Muscle of leg (tissue), 11 donors: ENCODE results near the gene NME3. TPM values are rescaled to one million over a fixed set of nuclear protein-coding genes. Genes with fewer than 3 reads are reported as not detected.
A peak's percentile ranks its signal among the peaks of the same experiment; 100 is the strongest.

Experiments
- DNase-seq: peaks from one replicate; pipeline ENCODE4 v3.0.0; 2013
- H3K27ac ChIP-seq: one replicate; pipeline ENCODE4 v1.5.1; 2013; ENCODE audit warnings: mild to moderate bottlenecking, low read length, control low read depth
- H3K27me3 ChIP-seq: one replicate; pipeline ENCODE4 v1.6.1; 2013; ENCODE audit warnings: low read length; ENCODE audit not compliant: control insufficient read depth, insufficient read depth
- H3K36me3 ChIP-seq: one replicate; pipeline ENCODE4 v1.6.1; 2013; ENCODE audit warnings: low read length; ENCODE audit not compliant: control insufficient read depth, insufficient read depth
- H3K4me1 ChIP-seq: one replicate; pipeline ENCODE4 v1.6.1; 2013; ENCODE audit warnings: low read length; ENCODE audit not compliant: control insufficient read depth, insufficient read depth
- H3K4me3 ChIP-seq: one replicate; pipeline ENCODE4 v1.5.1; 2013; ENCODE audit warnings: low read length, control low read depth
- H3K9me3 ChIP-seq: replicated peaks from 2 replicates; pipeline ENCODE4 v1.6.1; 2013; ENCODE audit warnings: low read depth, low read length; ENCODE audit not compliant: control insufficient read depth
- WGBS: methylation state at CpG from one replicate; pipeline ENCODE4 v1.1.5; 2013; ENCODE audit warnings: missing lambda C conversion rate; ENCODE audit not compliant: insufficient coverage; 5-methylcytosine and 5-hydroxymethylcytosine counted together
- polyA plus RNA-seq, 8 donors: library from polyadenylated mRNA; unstranded; fragments of 120-200 nt; gene quantifications; one replicate each; pipeline versions ENCODE4 v1.2.1 to v1.2.3, GENCODE V29; 2013; ENCODE audit warnings: inconsistent platforms in 1 of 8, low replicate concordance in 1 of 8; ENCODE audit not compliant: insufficient read length in 8 of 8, insufficient read depth in 1 of 8
- total RNA-seq: library from RNA; stranded (reverse); fragments of 120-200 nt; gene quantifications from one replicate; pipeline ENCODE4 v1.2.4, GENCODE V29; 2013

Gene NME3
- total and polyA plus RNA-seq, 9 donors: 22.2 to 35.2 (median 28.1) TPM

DNA sequence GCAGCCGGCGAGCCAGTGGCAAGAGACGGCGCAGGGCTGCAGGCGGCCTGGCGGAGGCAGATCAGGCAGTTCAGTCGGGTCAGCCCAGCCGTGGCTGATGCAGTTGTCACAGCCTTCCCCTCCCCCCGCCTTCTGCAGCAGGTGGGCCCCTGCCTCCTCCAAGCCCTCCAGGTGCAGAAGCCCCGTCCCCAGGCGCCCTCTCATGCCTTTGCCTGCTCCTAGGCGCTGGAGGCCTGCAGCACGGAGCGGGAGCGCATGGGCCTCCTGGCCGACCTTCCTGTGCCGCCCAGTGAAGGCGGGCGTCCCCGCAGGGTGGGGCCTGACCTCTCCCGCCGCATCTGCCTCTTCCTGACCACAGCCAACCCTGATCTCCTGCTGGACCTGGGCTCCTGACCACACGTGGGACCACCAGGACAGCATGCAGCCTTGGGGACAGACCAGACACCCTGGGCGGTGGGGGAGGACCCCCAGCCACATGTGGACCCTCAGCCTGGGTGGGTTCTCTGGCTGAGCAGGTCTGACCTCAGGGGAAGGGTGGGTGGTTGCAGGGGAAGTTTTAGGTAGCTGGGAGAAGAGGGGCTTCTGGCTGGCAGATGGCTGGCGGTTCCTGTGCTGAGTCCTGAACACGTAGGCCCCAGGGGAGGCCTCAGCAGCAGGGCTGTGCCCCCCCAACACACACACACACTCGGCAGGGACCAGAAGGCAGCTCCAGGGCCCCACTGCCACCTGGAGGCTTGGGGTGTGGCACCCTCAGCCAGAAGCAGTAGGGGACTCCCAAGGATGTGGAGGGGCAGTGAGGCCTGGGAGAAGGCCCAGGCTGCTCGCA, 4.7 kb upstream of the NME3 start:
- H3K27ac ChIP-seq: no peak overlapping the region
- no peaks in the 10 kb centered on the region for H3K27me3 ChIP-seq
- peaks cover 61% of the 10 kb centered on the region for H3K36me3 ChIP-seq
- no peak overlapping the region for H3K4me3 ChIP-seq
- H3K4me1 ChIP-seq: peaks cover 26% of the 10 kb centered on the region
- no peaks in the 10 kb centered on the region for H3K9me3 ChIP-seq
- WGBS: 81% methylated on average over 24 of the region's 28 CpGs
- no peak for DNase-seq

DNA sequence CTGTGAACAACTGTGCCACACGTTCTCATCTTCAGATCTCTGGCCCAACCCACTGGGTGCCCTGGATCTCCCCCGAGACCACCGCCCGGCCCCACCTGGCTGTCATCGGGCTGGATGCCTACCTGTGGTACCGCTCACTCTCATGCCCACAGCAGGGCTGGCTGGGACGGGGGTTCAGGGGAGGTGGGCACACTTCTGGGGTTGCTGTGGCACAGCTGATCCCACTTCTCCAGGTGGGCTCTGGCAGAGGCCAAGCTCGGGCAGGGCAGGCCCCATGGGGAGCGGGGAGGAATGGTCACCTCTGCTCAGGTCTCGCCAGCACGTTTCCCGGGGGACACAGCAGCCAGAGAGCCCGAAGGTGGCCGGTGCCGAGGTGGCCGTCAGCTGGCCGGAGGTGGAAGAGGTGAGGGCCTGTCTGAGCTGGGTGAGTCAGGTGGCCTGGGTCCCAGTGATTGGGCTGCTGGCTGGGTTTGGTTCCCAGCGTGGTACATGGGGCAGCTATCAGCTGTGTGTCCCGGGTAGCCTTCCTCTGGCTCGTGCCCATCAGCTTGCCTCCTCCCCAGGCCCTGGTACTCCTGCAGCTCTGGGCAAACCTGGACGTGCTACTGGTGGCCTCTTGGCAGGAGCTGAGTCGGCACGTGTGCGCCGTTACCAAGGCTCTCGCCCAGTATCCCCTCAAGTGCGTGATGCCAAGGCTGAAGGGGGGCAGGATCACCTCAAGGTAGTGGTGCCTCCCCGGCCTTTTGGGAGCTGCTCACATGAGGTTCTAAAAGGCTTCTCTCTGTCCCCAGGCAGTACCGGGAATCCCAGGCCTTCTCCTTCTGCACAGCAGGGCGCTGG, 3.9 kb upstream of the NME3 start:
- no peak for DNase-seq
- WGBS: 89% methylated on average over 30 of the region's 30 CpGs
- Histone ChIP-seq H3K27me3 (no peaks in the 10 kb centered on the region), H3K36me3 (peaks cover 55% of the 10 kb centered on the region), H3K4me3 (no peak overlapping the region), H3K4me1 (peaks cover 31% of the 10 kb centered on the region), H3K27ac (no peak overlapping the region), H3K9me3 (no peaks in the 10 kb centered on the region)

DNA sequence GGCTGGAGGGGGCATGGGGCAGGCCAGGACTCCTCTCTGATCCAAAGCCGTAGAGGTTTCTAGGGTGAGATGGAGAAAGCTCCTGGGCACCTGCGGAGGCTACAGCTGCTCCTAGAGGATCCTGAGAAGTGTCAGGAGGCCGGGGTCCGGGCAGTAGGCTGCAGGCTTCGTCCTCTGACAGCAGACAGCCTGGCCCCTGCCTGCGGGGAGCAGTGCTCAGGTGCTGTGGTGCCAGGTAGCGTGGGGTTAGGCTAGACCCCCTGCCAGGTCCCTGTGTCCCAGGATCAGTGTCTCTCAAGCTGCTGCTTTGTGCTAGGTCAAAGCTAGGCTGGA, 3.1 kb upstream of the NME3 start:
- H3K4me1 ChIP-seq: peaks cover 37% of the 10 kb centered on the region
- H3K27me3 ChIP-seq: no peaks in the 10 kb centered on the region
- no peaks in the 10 kb centered on the region for H3K9me3 ChIP-seq
- H3K27ac ChIP-seq: no peak overlapping the region
- peak overlapping the region; percentile 74 for H3K4me3 ChIP-seq
- 90% methylated on average over 7 of the region's 7 CpGs for WGBS
- H3K36me3 ChIP-seq: peaks cover 55% of the 10 kb centered on the region
- DNase-seq: no peak

DNA sequence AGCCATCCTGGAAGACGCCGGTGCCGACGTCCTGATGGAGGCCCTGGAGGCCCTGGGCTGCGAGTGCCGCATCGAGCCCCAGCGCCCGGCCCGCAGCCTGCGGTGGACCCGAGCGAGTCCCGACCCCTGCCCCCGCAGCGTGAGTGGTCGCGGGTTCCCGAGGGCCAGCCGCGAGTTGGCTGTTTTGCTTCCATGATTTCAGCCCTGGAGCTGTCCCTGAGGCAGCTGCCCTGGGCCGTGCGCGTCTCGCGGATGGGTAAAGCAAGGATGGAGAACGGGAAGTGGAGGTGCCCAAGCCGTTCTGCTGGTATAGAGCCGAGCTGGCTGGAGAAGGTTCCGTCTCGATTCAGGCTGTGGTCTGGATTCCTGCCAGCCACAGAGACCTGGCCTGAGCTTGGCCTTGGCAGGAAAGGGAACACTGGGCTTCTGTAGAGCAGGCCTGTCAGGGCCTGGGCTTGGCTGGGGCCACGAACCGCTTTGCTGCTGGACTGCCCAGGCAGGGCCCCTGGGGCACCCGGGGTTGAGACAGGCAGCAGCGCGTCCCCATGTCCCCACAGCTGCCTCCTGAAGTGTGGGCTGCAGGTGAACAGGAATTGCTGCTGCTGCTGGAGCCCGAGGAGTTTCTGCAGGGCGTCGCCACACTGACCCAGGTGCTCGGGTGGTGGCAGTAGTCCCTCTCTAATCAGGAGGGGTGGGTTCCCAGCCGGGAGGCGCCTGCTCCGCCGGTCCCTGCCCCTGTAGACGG, 2.5 kb upstream of the NME3 start:
- Histone ChIP-seq H3K27me3 (no peaks in the 10 kb centered on the region), H3K4me1 (peaks cover 37% of the 10 kb centered on the region), H3K27ac (peak overlapping the region; percentile 47), H3K36me3 (peaks cover 55% of the 10 kb centered on the region), H3K4me3 (peak overlapping the region; percentile 74), H3K9me3 (no peaks in the 10 kb centered on the region)
- peak; percentile 56 for DNase-seq
- WGBS: 13% methylated on average over 45 of the region's 45 CpGs

DNA sequence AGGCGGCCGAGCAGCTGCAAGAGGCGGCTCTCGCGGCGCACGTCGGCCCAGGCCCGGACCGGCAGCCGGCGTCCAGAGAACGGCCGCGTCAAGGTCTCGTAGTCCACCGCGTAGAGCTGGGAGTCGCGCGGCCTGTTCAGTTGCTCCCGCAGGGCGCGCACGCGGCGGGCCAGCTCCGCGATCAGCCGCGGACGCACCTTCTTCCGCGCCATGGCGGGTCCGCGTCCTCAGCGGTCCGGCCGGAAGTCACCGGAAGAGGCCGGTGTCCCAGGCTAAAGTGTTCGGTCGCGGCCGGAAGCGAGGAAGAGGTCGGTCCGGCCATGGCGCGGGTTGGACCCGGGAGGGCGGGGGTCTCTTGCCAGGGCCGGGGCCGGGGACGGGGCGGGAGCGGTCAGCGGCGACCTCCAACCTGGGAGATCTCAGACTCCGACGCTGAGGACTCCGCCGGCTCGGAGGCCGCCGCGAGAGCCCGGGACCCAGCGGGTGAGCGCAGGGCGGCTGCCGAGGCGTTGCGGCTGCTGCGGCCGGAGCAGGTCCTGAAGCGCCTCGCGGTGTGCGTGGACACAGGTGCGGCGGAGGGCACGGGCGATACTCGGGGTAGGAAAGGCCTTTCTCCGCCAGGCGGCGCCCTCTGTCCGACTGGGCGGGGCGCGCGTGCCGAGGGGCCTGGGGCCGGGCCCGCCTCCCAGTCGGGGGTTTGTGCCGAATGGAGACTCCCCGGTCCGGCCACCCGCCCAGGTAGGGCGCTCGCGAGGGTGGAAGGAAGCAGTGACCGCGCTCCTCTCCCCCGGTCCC, 1.8 kb upstream of the NME3 start, which contains the start of gene MRPS34:
MRPS34 (minus strand) TSS at position 227 of the 795 bp plus-strand sequence; CDS start at position 212, 15 bp downstream.
- Histone ChIP-seq H3K4me1 (peaks cover 37% of the 10 kb centered on the region), H3K27me3 (no peaks in the 10 kb centered on the region), H3K36me3 (peaks cover 55% of the 10 kb centered on the region), H3K27ac (peak within 1 kb of the TSS; percentile 47), H3K4me3 (peak within 1 kb of the TSS; percentile 74), H3K9me3 (no peaks in the 10 kb centered on the region)
- peak; percentile 93 for DNase-seq
- under 1% methylated on average over 108 of the region's 108 CpGs for WGBS

DNA sequence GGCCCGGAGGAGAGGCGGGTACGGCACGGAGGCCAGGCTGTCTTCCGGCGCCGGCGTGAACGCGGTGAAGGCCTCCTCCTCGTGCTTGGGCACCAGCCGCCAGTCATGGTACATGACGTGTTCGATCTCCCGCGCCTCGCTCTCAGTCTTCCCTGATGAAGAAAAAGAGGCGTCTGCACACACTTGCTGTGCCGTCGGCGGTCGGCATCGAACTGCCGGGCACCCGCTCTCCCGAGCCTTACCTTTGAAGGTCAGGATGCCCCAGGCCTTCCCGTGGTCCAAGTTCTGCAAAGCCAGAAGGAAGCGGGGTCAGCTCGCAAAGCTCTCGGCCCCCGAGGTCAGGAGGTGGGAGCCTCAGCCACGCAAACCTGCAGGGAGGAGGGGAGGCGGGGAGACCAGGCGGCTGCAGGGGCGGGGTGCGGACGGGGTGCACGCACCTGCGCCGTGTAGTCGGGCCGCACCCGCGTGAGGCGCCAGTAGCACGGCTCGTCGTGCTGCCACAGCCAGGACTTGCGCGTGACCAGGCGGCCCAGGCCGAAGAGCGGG, 1.1 kb upstream of the NME3 start, which contains the start of gene EME2:
EME2 (plus strand) TSS at position 449 of the 546 bp plus-strand sequence. CDS start 418 bp downstream, outside the sequence.
- H3K4me1 ChIP-seq: peaks cover 34% of the 10 kb centered on the region
- H3K36me3 ChIP-seq: peaks cover 56% of the 10 kb centered on the region
- peak within 1 kb of the TSS; percentile 74 for H3K4me3 ChIP-seq
- H3K27me3 ChIP-seq: no peaks in the 10 kb centered on the region
- H3K27ac ChIP-seq: peak within 1 kb of the TSS; percentile 47
- H3K9me3 ChIP-seq: no peaks in the 10 kb centered on the region
- under 1% methylated on average over 53 of the region's 53 CpGs for WGBS
- DNase-seq: no peak

DNA sequence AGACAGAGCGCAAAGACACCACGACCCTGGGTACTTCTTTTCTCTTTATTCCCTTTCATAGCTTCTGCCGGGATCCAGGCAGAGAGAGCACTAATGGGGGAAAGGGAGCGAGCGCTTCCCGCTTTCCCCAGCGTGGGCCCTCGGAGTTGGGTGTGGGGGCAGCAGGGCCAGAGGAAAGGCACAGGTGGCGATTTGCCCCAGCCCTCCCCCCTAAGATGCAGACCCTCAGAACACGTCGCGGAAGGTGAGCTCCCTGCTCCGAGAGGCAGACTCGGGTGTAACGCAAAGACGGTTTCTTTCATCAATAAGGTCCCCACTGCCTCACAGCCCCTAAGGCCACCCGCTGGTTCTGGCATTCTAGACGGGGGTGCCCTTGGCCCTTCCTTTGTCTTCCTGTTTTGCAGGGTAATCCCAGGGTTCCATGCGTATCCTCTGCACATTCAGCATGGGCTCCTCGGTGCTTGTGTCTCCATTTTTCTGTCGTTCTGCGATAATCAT, 570 bp upstream of the NME3 start:
- peaks cover 56% of the 10 kb centered on the region for H3K36me3 ChIP-seq
- no peak overlapping the region for H3K27ac ChIP-seq
- H3K4me1 ChIP-seq: peaks cover 34% of the 10 kb centered on the region
- DNase-seq: no peak
- no peaks in the 10 kb centered on the region for H3K9me3 ChIP-seq
- WGBS: 6% methylated on average over 17 of the region's 22 CpGs
- H3K27me3 ChIP-seq: no peaks in the 10 kb centered on the region
- H3K4me3 ChIP-seq: peak overlapping the region; percentile 74

DNA sequence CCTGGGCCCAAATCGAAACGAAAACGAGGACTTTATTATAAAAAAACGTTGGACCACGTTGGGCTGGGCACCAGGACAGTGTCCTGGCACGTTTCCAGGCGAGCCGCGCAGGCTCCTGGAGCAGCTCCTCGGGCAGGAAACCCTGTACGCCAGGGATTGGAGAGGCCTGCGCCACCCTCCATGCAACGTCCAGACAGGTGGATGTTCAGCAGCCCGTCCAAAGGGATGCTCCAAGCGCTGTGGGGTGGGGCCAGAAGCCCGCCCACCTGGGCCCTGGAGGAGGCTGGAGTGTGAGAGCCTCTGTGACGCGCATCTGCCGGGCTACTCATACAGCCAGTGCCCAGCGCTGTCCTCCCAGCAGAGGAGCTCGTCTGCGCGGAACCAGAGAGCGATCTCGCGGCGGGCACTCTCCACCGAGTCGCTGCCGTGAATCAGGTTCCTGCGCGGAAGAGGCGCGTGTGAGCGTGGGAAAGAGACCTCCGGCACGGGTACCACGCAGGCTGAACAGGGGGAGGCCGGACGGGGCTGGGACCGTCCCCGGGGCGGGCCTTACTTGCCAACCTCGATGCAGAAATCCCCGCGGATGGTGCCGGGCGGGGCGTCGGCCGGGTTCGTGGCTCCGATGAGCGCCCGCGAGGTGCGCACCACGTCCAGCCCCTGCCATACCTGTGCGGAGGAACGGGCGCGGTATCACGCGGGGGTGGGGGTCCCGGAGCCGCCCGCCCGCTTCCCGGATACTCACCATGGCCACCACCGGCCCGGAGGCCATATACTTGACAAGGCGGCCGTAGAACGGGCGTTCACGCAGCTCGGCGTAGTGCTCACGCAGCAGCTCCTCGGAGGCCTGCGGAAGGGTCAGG, 785 bp downstream of the NME3 start:
- no peaks in the 10 kb centered on the region for H3K27me3 ChIP-seq
- peak overlapping the region; percentile 74 for H3K4me3 ChIP-seq
- peak; percentile 59 for DNase-seq
- no peaks in the 10 kb centered on the region for H3K9me3 ChIP-seq
- no peak overlapping the region for H3K27ac ChIP-seq
- H3K36me3 ChIP-seq: peaks cover 56% of the 10 kb centered on the region
- H3K4me1 ChIP-seq: peaks cover 34% of the 10 kb centered on the region
- 11% methylated on average over 81 of the region's 81 CpGs for WGBS
